ENCODE data around the gene PLEKHA8. TPM values are rescaled to one million over a fixed set of nuclear protein-coding genes. Genes with fewer than 3 reads are reported as not detected.

Gene PLEKHA8
- total RNA-seq = 10 to 100 TPM in 1 of 2 donors, 1 to 10 TPM in 1; 9.8 to 13.2 TPM
- 10 to 100 TPM; 16.1 to 19.2 (median 18.7) TPM for polyA plus RNA-seq (ENCODE audit: insufficient read length in 6 of 6)
- long read RNA-seq, donor 1, full-length matches to known transcripts = 4 of 4 reads
- long read RNA-seq, donor 1, partial matches to known transcripts = 0 of 4 reads
- long read RNA-seq, donor 1, other reads (novel, unspliced or antisense) = 0 of 4 reads
- long read RNA-seq, donor 2, full-length matches to known transcripts = 1 of 53 reads
- long read RNA-seq, donor 2, partial matches to known transcripts = 52 of 53 reads
- long read RNA-seq, donor 2, other reads (novel, unspliced or antisense) = 0 of 53 reads
- long read RNA-seq, donor 3, full-length matches to known transcripts = 1 of 1 reads
- long read RNA-seq, donor 3, partial matches to known transcripts = 0 of 1 reads
- long read RNA-seq, donor 3, other reads (novel, unspliced or antisense) = 0 of 1 reads
- long read RNA-seq, donor 4 = 0 reads
- long read RNA-seq, donor 5 = 0 reads
- long read RNA-seq, donor 6 = 0 reads
- long read RNA-seq, donor 7 = 0 reads
- long read RNA-seq, donor 8, full-length matches to known transcripts = 2 of 2 reads
- long read RNA-seq, donor 8, partial matches to known transcripts = 0 of 2 reads
- long read RNA-seq, donor 8, other reads (novel, unspliced or antisense) = 0 of 2 reads
- long read RNA-seq, donor 9 = 0 reads
- long read RNA-seq, donor 10 = 0 reads
- long read RNA-seq, donor 11, full-length matches to known transcripts = 3 of 3 reads
- long read RNA-seq, donor 11, partial matches to known transcripts = 0 of 3 reads
- long read RNA-seq, donor 11, other reads (novel, unspliced or antisense) = 0 of 3 reads
- long read RNA-seq, donor 12 = 0 reads

DNA sequence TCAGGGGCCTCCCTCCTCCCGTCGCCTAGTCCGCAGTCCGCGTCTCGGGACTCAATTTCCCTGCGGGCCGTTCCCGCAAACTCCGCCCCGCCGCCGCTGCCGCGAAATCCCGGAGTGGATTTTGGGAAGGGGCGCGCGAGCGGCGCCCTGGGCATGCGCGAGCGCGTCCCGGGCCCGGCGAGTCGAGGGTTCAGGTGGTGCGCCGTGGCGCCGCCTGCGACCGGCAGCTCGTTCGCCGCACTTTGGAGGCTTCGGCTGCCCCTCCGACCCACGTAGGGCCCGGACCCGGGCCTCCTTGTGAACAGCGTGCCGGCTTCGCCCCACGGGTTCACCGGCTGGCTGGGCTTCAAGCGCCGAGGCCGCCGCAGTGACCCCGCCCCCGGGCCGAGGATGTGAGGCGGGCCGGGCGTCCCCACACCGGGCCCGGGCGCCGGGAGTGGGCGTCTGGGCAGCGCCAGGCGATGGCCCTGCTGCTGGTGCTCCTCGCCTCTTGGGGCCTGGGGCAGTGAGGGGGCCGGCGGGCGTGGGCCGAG, at the start of gene PLEKHA8:
Gene PLEKHA8 (plus strand): TSS at position 197 of the 533 bp plus-strand sequence. CDS start 351 bp downstream, outside the sequence.
- Histone ChIP-seq H3K9me3 (no peaks in the 10 kb centered on the region), H3K27me3 (no peaks in the 10 kb centered on the region), H3K36me3 (no peaks in the 10 kb centered on the region), H3K4me3 (peak within 1 kb of the TSS; percentile 91 to 96), H3K27ac (peak within 1 kb of the TSS; percentile 89 to 90), H3K4me1 (peaks cover 16 to 53% of the 10 kb centered on the region in 2 donors)
- TF ChIP-seq CTCF (IDR thresholded peaks at IDR 0.05) = no peak
- peak; percentile 91 to 97 (median 92) for DNase-seq
- ATAC-seq = peak; percentile 76
- intact Hi-C loops (cut with DNase I) = no loop called here

- Histone ChIP-seq H3K4me1 (peaks cover 8 to 14% of the 10 kb centered on the region in 2 donors), H3K27me3 (no peaks in the 10 kb centered on the region), H3K36me3 (no peaks in the 10 kb centered on the region), H3K9me3 (no peaks in the 10 kb centered on the region), H3K27ac (no peak overlapping the region), H3K4me3 (no peak overlapping the region)
- ATAC-seq (no peak), DNase-seq (no peak)
- TF ChIP-seq CTCF (IDR thresholded peaks at IDR 0.05) = no peak
- intact Hi-C loops (cut with DNase I) = no loop called here
Observed at GRCh38 chr7:29980151-29980550, 48.1 kb upstream of the PLEKHA8 start.

DNA sequence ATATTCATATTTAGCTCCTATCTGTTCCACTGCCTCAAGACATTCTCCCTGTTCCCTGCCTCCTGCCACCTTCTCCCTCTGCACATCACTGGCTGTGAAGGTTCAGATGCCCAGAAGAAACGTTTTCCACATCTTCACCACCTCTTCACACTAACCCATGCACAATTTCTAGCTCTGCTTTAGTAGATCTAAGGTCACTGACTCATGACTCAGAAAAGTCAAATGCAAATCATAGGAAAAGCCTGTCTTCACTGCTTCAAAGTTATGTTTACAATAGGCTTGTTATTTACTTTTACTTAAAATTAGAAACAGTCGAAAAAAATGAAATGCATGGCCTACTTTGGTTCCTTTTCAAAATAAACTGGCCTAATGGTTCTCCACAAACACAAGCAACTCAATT, 41.1 kb upstream of the PLEKHA8 start:
- intact Hi-C loops (cut with DNase I) = no loop called here
- Histone ChIP-seq H3K4me1 (peaks cover 0 to 43% of the 10 kb centered on the region in 2 donors), H3K36me3 (no peaks in the 10 kb centered on the region), H3K9me3 (no peaks in the 10 kb centered on the region), H3K27me3 (peaks cover 0 to 25% of the 10 kb centered on the region in 2 donors), H3K4me3 (no peak overlapping the region), H3K27ac (peak overlapping the region in 1 of 2 donors; percentile 77)
- DNase-seq (no peak), ATAC-seq (no peak)
- no peak for TF ChIP-seq CTCF (IDR thresholded peaks at IDR 0.05)

DNA sequence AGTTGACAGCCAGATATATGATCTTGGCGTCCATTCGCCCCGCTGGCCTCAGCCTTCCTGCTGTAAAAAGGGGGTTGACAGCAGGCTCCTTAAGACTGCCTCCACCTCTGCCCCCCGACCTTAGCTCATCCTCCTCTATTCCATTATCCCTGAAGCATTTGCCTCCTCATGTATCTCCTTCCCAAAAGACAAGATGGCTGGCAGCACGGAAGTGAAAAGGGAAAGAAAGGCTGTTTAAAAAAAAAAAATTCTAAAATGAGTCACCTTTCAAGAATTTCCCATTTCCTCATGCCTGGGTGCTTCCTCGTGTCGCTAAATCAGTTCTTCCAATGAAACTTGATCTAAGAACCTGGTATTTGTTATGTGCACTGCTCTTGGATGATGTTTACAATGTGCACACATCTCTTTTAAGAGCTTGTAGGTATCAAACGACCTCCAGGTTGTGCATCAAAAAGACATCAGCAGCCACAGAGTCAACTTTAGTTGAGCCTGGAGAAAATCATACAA, 40.3 kb upstream of the PLEKHA8 start:
- H3K9me3 ChIP-seq = peaks cover 0 to 3% of the 10 kb centered on the region in 2 donors
- peaks cover 0 to 25% of the 10 kb centered on the region in 2 donors for H3K27me3 ChIP-seq
- DNase-seq (peak in 1 of 4 donors; percentile 30), ATAC-seq (peak; percentile 13)
- peak overlapping the region; percentile 77 to 85 for H3K27ac ChIP-seq
- peak overlapping the region in 1 of 2 donors; percentile 84 for H3K4me3 ChIP-seq
- no peak for TF ChIP-seq CTCF (IDR thresholded peaks at IDR 0.05)
- H3K36me3 ChIP-seq = no peaks in the 10 kb centered on the region
- intact Hi-C loops (cut with DNase I) = no loop called here
- H3K4me1 ChIP-seq = peaks cover 0 to 43% of the 10 kb centered on the region in 2 donors

All from left lung (tissue), 14 donors.